ENCODE data around the gene EML6.

The EML6 gene

GRCh38 chr2:54999182-54999581 is 275.7 kb downstream of the EML6 start:
- no peak for DNase-seq (ENCODE audit: low read depth in 2 of 2)

- DNase-seq (ENCODE audit: low read depth in 2 of 2): no peak
Measured at GRCh38 chr2:55000341-55000740, 276.9 kb downstream of the EML6 start.

GRCh38 chr2:55001716-55002115 is 278.3 kb downstream of the EML6 start:
- DNase-seq (ENCODE audit: low read depth in 2 of 2): no peak

DNA sequence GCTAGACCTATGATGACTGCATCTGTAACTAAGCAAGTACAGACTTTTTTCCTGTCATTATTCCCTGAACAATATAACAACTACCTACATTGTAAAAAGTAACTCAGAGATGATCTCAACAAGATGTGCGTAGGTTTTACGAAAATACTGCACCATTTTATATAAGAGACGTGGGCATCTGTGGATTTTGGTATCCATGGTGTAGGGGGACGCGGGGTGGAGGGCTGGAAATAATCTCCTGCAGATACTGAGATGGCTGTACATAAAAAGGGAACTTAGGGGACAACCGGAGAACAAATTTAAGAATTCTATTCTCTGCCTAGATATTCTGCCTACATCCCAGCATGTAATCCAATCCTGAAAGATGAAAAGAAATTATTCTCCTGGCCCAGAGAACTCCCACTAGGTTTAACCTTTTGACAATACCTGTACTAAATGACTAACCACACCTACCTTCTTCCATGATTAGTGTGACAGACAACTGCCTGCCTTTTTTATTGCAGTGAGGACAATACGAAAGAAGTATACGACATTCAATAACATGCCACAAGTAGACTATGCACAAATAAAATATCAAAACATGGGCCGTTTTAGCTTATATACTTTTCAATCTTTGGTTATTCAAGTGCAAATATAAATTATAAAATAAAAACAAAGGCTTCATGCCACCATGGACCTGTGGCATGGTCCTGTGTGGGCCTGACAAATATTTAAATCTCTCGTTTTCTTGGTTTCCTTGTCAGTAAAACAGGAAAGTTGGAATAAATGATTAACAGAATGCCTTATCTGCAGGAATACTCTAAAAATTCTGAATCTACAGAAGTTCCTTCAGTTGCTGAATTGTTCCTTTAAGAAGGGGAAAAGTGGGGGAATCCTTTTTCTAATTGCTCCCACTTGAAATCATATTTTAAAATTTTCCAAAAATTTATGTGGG is 280.5 kb downstream of the EML6 start:
- no peak for DNase-seq (ENCODE audit: low read depth in 2 of 2)

- DNase-seq (ENCODE audit: low read depth in 2 of 2): no peak
Measured at GRCh38 chr2:55006306-55006705, 282.8 kb downstream of the EML6 start.

- no peak for DNase-seq (ENCODE audit: low read depth in 2 of 2)
Measured at GRCh38 chr2:55009277-55010060, 286.0 kb downstream of the EML6 start.

- DNase-seq (ENCODE audit: low read depth in 2 of 2): no peak
Measured at GRCh38 chr2:55010149-55010591, 286.7 kb downstream of the EML6 start.

DNA sequence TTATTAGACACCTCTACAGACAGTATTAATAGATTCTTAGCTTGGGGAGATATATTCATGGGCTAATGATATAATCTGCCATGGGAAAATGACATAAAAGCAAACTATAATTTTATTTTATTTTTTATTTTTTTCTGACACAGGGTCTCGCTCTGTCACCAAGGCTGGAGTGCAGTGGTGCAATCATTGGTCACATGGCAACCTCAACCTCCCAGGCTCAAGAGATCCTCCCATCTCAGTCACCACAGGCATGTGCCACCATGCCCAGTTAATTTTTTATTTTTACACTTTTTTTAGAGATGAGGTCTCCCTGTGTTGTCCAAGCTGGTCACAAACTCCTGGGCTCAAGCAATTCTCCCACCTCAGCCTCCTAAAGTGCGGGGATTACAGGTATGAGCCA is 287.5 kb downstream of the EML6 start:
- no peak for DNase-seq (ENCODE audit: low read depth in 2 of 2)

DNA sequence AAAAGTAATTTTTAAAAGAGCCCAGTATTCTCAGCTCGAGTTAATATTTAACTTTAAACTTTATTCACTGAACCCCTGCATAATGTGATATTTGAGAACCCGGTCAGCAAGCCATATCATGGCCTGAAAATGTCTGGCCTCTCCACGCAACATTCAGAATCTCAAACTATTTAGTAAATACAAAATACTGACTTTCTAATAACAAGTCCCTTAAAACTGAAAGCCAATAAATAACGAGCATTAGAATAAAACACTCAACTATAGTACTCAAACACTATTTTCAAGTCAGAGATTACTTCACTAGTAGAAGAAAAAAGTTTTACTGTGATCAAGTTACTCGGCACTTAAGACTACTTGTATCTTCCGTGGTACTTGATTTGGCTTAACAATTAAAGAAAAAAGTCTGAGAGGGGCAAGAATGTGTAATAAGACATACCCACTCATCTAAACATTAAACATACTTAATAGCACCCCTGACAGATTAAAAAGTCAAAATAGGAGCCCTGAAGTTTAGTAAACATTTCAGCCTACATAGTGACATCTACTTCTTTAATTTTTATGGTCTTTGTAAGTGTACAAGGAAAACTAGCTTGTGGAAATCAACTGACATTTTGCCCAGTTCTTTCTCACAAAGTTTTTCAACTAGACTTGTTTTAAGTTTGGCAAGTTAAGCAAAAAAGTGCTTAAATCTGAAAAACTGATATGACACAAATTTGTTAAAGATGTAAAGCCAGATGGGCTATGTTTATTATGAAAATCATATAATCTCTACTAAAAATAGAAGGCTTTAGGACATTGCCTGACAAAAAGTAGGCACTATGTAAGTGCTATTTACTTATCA is 288.6 kb downstream of the EML6 start:
- DNase-seq (ENCODE audit: low read depth in 2 of 2): no peak

DNA sequence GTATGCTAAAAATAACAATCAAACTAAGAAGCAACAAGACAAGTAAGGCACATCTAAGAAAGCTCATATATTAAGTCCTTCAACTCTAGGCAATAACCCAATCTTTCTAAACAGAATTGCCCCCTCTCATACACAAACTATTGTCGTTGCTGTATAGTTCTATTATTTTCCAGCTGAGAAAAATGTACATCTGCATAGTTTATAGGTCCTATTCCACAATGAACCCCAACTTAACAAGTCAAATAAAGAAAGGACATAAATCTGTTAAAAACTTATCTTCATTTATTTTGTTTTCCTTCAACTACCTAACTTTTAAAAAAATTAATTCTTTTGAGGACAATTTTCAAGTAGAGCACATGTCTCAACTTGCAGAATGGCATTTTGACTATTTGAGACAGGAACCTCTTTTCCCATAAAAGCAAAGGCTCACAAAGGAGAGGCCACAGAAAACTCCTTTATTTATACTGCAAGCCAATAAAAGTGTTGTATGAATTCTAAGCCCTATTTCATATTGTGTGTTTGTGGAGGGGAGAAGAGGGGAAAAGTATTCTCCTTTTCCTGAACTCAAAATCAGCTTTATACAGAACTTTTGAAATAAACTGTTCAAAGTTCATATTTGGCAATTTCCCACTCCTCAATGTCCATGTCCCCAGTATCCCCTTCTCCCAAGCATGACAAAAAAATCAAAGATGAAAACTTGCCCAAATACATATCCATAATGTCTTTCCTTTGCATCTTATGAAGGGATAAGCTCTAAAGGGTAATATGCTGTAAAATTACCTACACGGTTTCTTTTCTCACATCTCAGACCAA is 289.4 kb downstream of the EML6 start:
- no peak for DNase-seq (ENCODE audit: low read depth in 2 of 2)

DNA sequence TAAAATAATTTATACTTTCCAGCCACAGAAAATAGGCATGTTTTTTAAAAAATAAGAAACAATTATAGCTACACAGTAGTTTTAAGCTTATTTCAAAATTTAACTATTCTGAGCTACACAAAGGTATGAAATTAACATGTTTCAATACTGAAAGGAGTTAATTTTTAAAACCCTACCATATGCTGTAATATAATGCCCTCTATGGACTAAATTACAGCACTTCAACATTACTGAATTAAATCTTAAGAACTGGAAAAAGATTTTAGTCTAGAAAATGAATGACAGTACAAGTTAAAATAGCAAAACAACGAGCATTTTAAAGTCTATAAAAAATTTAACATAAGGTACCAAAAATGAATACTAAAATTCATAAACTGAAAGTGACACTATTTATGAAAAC is 290.5 kb downstream of the EML6 start:
- DNase-seq (ENCODE audit: low read depth in 2 of 2): no peak

- no peak for DNase-seq (ENCODE audit: low read depth in 2 of 2)
Measured at GRCh38 chr2:55014962-55015939, 291.8 kb downstream of the EML6 start.

GRCh38 chr2:55017428-55017827 is 294.0 kb downstream of the EML6 start:
- no peak for DNase-seq (ENCODE audit: low read depth in 2 of 2)

GRCh38 chr2:55017880-55018279 is 294.4 kb downstream of the EML6 start:
- no peak for DNase-seq (ENCODE audit: low read depth in 2 of 2)

DNA sequence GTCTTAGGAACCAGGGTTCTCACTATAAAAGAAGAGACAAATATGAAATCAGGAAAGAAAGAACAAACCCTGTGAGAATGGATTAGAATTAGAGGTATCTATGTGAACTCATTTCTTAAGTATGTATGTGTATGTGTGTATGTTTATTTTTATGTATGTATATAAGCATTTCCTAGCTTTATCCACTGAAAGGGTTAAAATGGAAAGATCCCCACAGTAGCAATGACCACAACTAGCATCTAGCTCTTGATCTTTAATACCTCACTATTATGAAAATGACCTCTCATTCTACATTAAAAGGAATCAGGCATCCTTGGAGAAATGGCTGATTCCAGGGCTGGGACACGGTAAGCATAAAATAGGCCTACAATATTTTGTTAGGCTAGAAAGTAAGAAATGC is 295.2 kb downstream of the EML6 start:
- no peak for DNase-seq (ENCODE audit: low read depth in 2 of 2)

DNA sequence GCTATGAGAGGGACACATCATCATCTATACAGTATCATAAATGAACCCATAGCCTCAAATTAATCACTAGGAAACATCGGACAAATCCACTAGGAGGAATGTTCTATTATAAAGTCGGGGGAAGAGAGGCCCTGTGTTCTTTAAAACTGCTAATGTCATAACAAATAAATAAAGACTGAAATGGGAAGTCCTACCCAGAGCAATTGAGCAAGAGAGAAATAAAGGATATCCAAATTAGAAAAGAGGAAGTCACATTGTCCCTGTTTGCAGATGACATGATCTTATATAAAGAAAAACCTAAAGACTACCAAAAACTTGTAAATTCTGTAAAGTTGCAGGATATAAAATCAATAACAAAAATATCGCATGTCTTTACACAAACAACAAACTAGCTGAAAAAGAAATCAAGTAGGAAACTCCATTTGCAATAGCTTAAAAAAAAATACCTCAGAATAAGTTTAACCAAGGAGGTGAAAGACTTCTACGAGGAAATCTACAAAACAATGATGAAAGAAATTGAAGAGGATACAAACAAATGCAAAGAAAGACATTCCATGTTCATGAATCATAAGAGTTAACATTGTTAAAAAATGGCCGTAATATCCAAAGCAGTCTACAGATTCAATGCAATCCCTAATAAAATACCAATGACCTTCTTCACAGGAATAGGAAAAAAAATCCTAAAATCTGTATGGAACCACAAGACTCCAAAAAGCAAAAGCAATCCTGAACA is 296.2 kb downstream of the EML6 start:
- DNase-seq (ENCODE audit: low read depth in 2 of 2): no peak
